ENCODE data around the gene TBC1D1.
A peak's percentile ranks its signal among the peaks of the same experiment; 100 is the strongest.

GRCh38 chr4:38132107-38132673, 241.3 kb downstream of the TBC1D1 start:
- TF ChIP-seq, protein P1, sequence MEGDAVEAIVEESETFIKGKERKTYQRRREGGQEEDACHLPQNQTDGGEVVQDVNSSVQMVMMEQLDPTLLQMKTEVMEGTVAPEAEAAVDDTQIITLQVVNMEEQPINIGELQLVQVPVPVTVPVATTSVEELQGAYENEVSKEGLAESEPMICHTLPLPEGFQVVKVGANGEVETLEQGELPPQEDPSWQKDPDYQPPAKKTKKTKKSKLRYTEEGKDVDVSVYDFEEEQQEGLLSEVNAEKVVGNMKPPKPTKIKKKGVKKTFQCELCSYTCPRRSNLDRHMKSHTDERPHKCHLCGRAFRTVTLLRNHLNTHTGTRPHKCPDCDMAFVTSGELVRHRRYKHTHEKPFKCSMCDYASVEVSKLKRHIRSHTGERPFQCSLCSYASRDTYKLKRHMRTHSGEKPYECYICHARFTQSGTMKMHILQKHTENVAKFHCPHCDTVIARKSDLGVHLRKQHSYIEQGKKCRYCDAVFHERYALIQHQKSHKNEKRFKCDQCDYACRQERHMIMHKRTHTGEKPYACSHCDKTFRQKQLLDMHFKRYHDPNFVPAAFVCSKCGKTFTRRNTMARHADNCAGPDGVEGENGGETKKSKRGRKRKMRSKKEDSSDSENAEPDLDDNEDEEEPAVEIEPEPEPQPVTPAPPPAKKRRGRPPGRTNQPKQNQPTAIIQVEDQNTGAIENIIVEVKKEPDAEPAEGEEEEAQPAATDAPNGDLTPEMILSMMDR (IDR thresholded peaks at IDR 0.05 in 4 of 5, conservative IDR thresholded peaks at IDR 0.05 in 1 of 5) = no peak
- peak; percentile 11 to 55 for TF ChIP-seq POLR2A (IDR thresholded peaks at IDR 0.05)
